Keratinocyte (primary cell): ENCODE measurements around the gene CST6. TPM values are rescaled to one million over a fixed set of nuclear protein-coding genes. Genes with fewer than 3 reads are reported as not detected.

ENCODE experiments used
- DNase-seq: peaks from one replicate; pipeline ENCODE4 v3.0.0-alpha.2; 2011; ENCODE audit warnings: low read depth, missing footprints, low spot score
- FAIRE-seq: peaks from 2 replicates; lab custom pipeline; 2011; peaks lifted over from hg19 to GRCh38; lab: Jason Lieb, UNC
- H2AFZ ChIP-seq: 2 replicates; pipeline ENCODE4 v1.6.0; 2012; ENCODE audit warnings: low read length, control low read depth, inconsistent platforms; ENCODE audit not compliant: control insufficient read depth
- H3K27ac ChIP-seq: 2 replicates; pipeline ENCODE4 v1.5.1; 2011; ENCODE audit warnings: low read length; ENCODE audit not compliant: control insufficient read depth, insufficient read depth
- H3K27me3 ChIP-seq: 3 replicates; pipeline ENCODE4 v1.6.0; 2011; ENCODE audit warnings: low read length; ENCODE audit not compliant: control insufficient read depth, insufficient read depth; ENCODE audit errors: extremely low read depth
- H3K36me3 ChIP-seq, 2 experiments: 2 replicates in 1 of 2; 3 replicates in 1 of 2; pipeline ENCODE4 v1.5.1; 2011; ENCODE audit warnings: low read length in 2 of 2, mild to moderate bottlenecking in 1 of 2; ENCODE audit not compliant: control insufficient read depth in 2 of 2, insufficient read depth in 2 of 2; ENCODE audit errors: extremely low read depth in 1 of 2
- H3K4me1 ChIP-seq: 3 replicates; pipeline ENCODE4 v1.5.1; 2011; ENCODE audit warnings: low read length; ENCODE audit not compliant: control insufficient read depth, insufficient read depth; ENCODE audit errors: extremely low read depth
- H3K4me2 ChIP-seq: 3 replicates; pipeline ENCODE4 v1.6.0; 2011; ENCODE audit warnings: low read depth, low read length; ENCODE audit not compliant: control insufficient read depth, insufficient read depth; ENCODE audit errors: extremely low read depth
- H3K4me3 ChIP-seq, 3 experiments: fragments of 200-600 bp in 1 of 3; sonication (generic) in 1 of 3; 2 replicates in 2 of 3; 3 replicates in 1 of 3; pipeline ENCODE4 v1.5.1; 2011 to 2016; ENCODE audit warnings: low read length in 3 of 3, mild to moderate bottlenecking in 3 of 3, control low read depth in 2 of 3, inconsistent platforms in 1 of 3, low read depth in 1 of 3, mixed read lengths in 1 of 3, mixed run types in 1 of 3, moderate library complexity in 1 of 3; ENCODE audit not compliant: control insufficient read depth in 2 of 3, insufficient read depth in 2 of 3; ENCODE audit errors: extremely low read depth in 1 of 3
- H3K79me2 ChIP-seq: 2 replicates; pipeline ENCODE4 v1.6.0; 2012; ENCODE audit warnings: low read length; ENCODE audit not compliant: control insufficient read depth, insufficient read depth
- H3K9ac ChIP-seq: 3 replicates; pipeline ENCODE4 v1.6.0; 2011; ENCODE audit warnings: low read length; ENCODE audit not compliant: control insufficient read depth, insufficient read depth; ENCODE audit errors: extremely low read depth
- H3K9me1 ChIP-seq: 3 replicates; pipeline ENCODE4 v1.6.0; 2011; ENCODE audit warnings: low read length; ENCODE audit not compliant: control insufficient read depth, insufficient read depth; ENCODE audit errors: extremely low read depth
- H3K9me3 ChIP-seq: 2 replicates; pipeline ENCODE4 v1.5.1; 2012; ENCODE audit warnings: low read depth, low read length; ENCODE audit not compliant: control insufficient read depth
- H4K20me1 ChIP-seq: 3 replicates; pipeline ENCODE4 v1.6.0; 2011; ENCODE audit warnings: low read length; ENCODE audit not compliant: control insufficient read depth, insufficient read depth; ENCODE audit errors: extremely low read depth
- CTCF ChIP-seq, 3 experiments: IDR thresholded peaks in 1 of 3; conservative IDR thresholded peaks in 1 of 3; optimal IDR thresholded peaks in 1 of 3; 2 replicates in 2 of 3; 3 replicates in 1 of 3; pipeline versions ENCODE3 to v1.5.1; 2011; ENCODE audit warnings: low read length in 3 of 3, mild to moderate bottlenecking in 3 of 3, moderate library complexity in 2 of 3, control low read depth in 1 of 3, inconsistent platforms in 1 of 3; ENCODE audit not compliant: insufficient read depth in 2 of 3; ENCODE audit errors: extremely low read depth in 1 of 3
- EZH2 ChIP-seq: IDR thresholded peaks from one replicate; pipeline ENCODE4 v1.6.1; 2012; ENCODE audit warnings: inconsistent platforms, mild to moderate bottlenecking, low read length, moderate library complexity
- dilution Hi-C: fragments of 300-500 bp; cut with MboI; formaldehyde crosslinking; loops from one replicate; pipeline ENCODE4 v1.7.0; 2020; ENCODE audit warnings: low sequenced_read_pairs; ENCODE audit not compliant: extremely low pct_ligation_motif_present
- polyA plus RNA-seq, 5 experiments: library from polyadenylated mRNA; depleted of rRNA in 3 of 5; stranded (reverse) in 3 of 5; stranded (forward) in 1 of 5; unstranded in 1 of 5; fragments of >200 nt; gene quantifications; 1 replicate in 1 of 5; 2 replicates in 3 of 5; 3 replicates in 1 of 5; pipeline versions ENCODE4 v1.2.1 to v1.2.3, GENCODE V29; 2011 to 2012; ENCODE audit warnings: missing spikeins in 2 of 5, low read depth in 1 of 5, low replicate concordance in 1 of 5

CST6 gene
- polyA plus RNA-seq, 1 donor (not counting 4 experiments of a cell fraction or from before 2014, with no cell fraction given): 1.4 TPM

GRCh38 chr11:65975771-65976170 lies 36.0 kb upstream of the CST6 start:
- Histone ChIP-seq H3K9me1 (peaks cover 3% of the 10 kb centered on the region), H3K4me2 (no peak overlapping the region), H3K27ac (no peak overlapping the region), H2AFZ (no peak overlapping the region), H3K36me3 (peaks cover 23 to 27% of the 10 kb centered on the region in 2 experiments), H3K27me3 (no peaks in the 10 kb centered on the region), H3K79me2 (no peaks in the 10 kb centered on the region), H3K4me3 (no peak overlapping the region), H3K9me3 (no peaks in the 10 kb centered on the region), H3K9ac (no peak overlapping the region), H4K20me1 (no peaks in the 10 kb centered on the region), H3K4me1 (peaks cover 9% of the 10 kb centered on the region)
- DNase-seq: no peak
- dilution Hi-C loops: no loop called here
- no peak for TF ChIP-seq EZH2
- no peak for TF ChIP-seq CTCF (optimal IDR thresholded peaks at IDR 0.05 in 1 of 3, IDR thresholded peaks at IDR 0.05 in 1 of 3, conservative IDR thresholded peaks at IDR 0.05 in 1 of 3; ENCODE audit: extremely low read depth in 1 of 3, insufficient read depth in 2 of 3, low read length in 3 of 3)
- FAIRE-seq: no peak

GRCh38 chr11:65976216-65977176 lies 35.3 kb upstream of the CST6 start:
- no peak for FAIRE-seq
- peaks cover 23 to 27% of the 10 kb centered on the region in 2 experiments for H3K36me3 ChIP-seq
- dilution Hi-C loops: no loop called here
- H3K79me2 ChIP-seq: no peaks in the 10 kb centered on the region
- DNase-seq: no peak
- no peaks in the 10 kb centered on the region for H3K27me3 ChIP-seq
- no peak overlapping the region for H3K27ac ChIP-seq
- TF ChIP-seq CTCF (optimal IDR thresholded peaks at IDR 0.05 in 1 of 3, IDR thresholded peaks at IDR 0.05 in 1 of 3, conservative IDR thresholded peaks at IDR 0.05 in 1 of 3; ENCODE audit: extremely low read depth in 1 of 3, insufficient read depth in 2 of 3, low read length in 3 of 3): no peak
- TF ChIP-seq EZH2: no peak
- no peaks in the 10 kb centered on the region for H4K20me1 ChIP-seq
- no peak overlapping the region for H3K9ac ChIP-seq
- peaks cover 9% of the 10 kb centered on the region for H3K4me1 ChIP-seq
- H3K4me3 ChIP-seq: no peak overlapping the region
- no peak overlapping the region for H3K4me2 ChIP-seq
- H3K9me1 ChIP-seq: peaks cover 3% of the 10 kb centered on the region
- no peaks in the 10 kb centered on the region for H3K9me3 ChIP-seq
- H2AFZ ChIP-seq: no peak overlapping the region
